Activated T-cell treated with anti-CD3 and anti-CD28 coated beads for 4 hours (primary cell): Measurements from ENCODE around the gene GSTM5.
"Not testable (repeated sequence)": the region's sequence is repeated elsewhere in the genome, so short reads cannot be mapped to it uniquely, and the experiment has no call there.

Source experiments
- DNase-seq: peaks from one replicate; pipeline ENCODE4 v3.0.0-alpha.2; 2020

Gene GSTM5

GRCh38 chr1:109697861-109698260 is 14.2 kb upstream of the GSTM5 start:
- not testable (repeated sequence) for DNase-seq

GRCh38 chr1:109702940-109703339 is 9.1 kb upstream of the GSTM5 start:
- not testable (repeated sequence) for DNase-seq

GRCh38 chr1:109704173-109704572 is 7.9 kb upstream of the GSTM5 start:
- no peak for DNase-seq

- DNase-seq: no peak
These were observed 6.6 kb upstream of the GSTM5 start for GRCh38 chr1:109705411-109705810.

GRCh38 chr1:109708949-109709348 is 3.1 kb upstream of the GSTM5 start:
- not testable (repeated sequence) for DNase-seq

DNA sequence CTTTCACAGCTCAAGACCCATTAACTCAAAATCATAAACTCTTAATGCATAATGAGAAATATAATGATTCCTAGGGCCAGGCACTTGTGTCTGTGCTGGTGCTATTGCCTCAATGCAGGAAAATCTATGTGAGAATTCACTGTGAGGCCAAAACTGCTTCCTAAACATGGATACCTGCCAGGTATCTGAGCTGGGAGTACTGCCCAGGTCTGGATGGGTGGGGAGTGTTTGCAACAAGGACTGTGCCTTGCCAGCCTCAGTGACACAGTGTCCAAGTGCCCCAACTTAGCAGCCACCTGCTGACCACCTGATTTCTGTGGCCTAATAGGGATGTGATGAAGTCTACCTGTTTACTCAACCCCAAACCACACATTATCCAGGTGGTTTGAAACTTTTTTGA is 2.2 kb upstream of the GSTM5 start:
- not testable (repeated sequence) for DNase-seq

DNA sequence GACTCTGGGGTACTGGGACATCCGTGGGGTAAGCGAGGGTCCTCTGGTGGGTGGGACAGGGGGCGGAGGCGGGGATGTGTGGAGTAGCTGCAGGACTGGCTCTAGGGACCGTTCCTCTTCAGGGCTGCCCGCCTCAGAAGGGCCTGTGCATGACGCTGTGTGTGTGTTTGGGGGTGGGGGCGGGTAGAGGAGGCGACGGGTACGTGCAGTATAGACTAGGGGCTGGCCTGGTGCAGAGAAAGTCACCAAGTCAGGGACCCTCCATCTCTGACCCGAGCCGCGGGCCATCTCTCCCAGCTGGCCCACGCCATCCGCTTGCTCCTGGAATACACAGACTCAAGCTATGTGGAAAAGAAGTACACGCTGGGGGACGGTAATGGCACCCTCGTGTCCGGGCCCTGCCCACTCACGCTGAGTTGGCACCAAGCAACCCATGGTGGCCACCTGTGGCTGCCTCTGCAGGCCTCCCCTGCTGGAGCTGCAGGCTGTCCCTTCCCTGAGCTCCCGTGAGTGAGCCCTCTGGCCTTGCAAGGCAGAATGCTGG is 342 bp downstream of the GSTM5 start:
- DNase-seq: no peak

GRCh38 chr1:109713636-109714035 is 1.6 kb downstream of the GSTM5 start:
- no peak for DNase-seq

DNA sequence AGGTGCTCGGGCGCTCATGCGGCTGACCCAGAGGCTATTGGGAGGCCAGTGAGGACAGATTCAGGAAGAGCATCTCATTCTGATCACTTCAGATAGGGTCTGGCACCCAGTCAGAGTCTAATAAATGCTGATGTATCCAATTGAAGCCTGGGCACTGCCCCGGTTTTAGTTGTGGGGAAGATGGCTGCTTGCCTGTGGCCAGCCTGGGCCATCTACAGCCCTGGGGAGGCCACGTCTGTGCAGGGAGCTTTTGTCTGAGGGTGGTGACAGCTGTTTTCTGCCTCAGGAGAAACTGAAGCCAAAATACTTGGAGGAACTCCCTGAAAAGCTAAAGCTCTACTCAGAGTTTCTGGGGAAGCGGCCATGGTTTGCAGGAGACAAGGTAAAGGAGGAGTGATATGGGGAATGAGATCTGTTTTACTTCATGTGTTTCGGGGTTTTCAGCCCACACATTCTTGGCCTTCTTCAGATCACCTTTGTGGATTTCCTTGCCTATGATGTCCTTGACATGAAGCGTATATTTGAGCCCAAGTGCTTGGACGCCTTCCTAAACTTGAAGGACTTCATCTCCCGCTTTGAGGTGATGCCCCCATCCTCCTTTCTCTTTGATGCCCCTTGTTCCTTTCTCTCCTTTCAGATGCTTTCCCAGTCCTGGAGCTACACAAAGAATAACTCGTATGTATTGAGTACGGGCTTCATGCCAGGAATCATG is 2.8 kb downstream of the GSTM5 start:
- DNase-seq: no peak

- DNase-seq: no peak
These were observed 4.1 kb downstream of the GSTM5 start for GRCh38 chr1:109716121-109716520.

DNA sequence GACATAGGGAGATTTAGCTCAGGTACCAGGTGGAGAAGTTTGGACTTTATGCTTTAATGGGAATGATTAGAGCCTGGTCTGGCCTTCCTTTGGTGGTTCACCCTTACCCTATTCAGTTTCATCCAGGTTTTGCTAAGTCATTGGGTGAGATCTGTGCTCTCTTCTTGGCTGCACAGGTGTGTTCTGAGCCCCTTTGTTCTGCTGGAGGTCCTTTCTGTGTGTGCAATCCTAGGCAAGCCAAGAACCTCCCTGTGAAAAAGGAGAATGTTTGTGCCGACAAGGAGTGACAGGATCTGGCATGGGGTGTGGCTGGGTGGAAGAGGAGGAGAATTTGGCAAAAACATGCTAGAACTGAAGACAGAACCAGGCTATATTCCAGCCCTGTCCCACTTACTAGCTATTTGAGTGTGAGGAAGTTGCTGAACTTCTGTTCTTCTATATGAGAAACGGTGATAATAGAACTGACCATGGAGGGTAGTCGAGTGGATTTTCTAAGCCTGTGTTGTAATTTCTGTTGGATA is 4.6 kb downstream of the GSTM5 start:
- no peak for DNase-seq

- no peak for DNase-seq
These were observed 5.7 kb downstream of the GSTM5 start for GRCh38 chr1:109717729-109718128.

- DNase-seq: no peak
These were observed 6.4 kb downstream of the GSTM5 start for GRCh38 chr1:109718495-109718894.

- DNase-seq: no peak
These were observed 7.3 kb downstream of the GSTM5 start for GRCh38 chr1:109719337-109719837.

- DNase-seq: no peak
These were observed 9.0 kb downstream of the GSTM5 start for GRCh38 chr1:109721042-109721441.

DNA sequence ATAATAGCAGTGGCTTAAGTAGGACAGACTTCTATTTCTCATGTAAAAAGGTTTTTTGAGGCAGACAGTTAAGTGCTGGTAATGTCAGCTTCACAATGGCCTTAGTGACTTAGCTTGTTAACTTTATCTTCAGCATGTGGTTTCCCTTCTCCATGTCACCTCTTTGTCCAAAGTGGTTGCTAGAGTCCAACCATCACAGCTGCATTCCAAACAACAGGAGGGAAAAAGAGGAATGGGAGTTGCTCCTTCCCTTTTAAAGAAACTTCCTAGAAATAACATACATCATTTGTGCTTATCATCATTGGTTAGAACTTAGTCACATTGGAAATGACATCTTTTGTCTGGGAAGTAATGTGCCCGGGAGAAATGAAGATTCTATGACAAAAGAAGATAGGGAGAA is 9.9 kb downstream of the GSTM5 start:
- no peak for DNase-seq

- DNase-seq: no peak
These were observed 11.0 kb downstream of the GSTM5 start for GRCh38 chr1:109722908-109723691.

DNA sequence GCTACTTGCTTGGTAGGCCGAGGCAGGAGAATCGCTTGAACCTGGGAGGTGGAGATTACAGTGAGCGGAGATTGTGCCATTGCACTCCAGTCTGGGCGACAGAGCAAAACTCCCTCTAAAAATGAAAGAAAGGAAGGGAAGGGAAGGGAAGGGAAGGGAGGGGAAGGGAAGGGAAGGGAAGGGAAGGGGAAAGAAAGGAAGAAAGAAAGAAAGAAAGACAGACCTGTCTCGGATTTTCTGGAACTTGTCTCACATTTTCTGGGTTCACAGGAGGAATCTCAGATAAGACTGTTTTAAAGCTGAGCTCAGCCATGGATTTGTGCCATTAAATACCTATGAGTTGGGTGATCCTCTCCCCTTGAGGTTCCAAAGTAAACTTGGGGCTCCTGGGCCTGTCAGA is 12.9 kb downstream of the GSTM5 start:
- no peak for DNase-seq

DNA sequence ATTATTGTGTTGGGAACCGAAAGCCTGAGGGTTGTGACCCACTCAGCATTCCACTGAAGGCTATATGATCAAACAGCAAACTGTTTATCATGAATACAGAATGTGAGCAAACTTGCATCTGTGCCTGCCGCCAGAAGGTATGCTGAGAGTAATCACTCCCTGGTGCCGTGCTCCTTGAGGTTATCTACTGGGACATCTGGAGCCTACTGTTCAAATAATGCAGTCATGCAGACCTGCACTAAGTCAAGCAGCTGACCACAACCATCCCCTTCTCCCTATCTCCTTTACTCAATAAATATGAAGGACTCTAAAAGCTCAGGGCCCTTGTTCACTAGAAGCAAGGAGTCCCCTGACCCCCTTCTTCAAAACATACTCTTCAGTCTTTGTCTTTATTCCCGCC is 13.5 kb downstream of the GSTM5 start:
- no peak for DNase-seq

- no peak for DNase-seq
These were observed 14.0 kb downstream of the GSTM5 start for GRCh38 chr1:109726007-109726406.

DNA sequence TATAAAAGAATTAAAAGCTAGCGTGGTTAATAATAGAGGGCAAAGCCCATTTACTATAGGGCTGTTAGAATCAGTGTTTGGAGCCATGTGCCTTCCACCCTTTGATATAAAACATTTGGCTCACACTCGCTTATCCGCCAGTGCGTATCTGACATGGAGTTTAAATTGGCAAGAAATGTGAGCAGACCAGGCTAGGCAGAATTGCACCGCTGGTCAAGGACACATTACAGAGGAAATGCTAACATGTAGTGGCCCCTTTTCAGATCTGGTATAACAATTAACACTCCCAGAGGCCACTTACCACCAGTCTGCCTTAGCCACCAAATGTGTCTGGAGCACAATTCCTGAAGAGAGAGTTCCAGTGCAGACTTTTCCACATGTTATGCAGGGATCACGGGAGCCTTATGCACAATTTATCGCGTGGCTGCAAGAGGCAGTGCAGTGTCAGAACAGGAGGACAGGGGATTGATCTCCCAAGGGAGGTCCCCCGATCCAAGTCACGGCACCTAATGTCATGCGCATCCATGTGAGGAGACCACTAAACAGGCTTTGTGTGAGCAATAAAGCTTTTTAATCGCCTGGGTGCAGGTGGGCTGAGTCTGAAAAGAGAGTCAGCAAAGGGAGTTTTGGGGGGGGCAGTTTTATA is 14.8 kb downstream of the GSTM5 start:
- DNase-seq: no peak

DNA sequence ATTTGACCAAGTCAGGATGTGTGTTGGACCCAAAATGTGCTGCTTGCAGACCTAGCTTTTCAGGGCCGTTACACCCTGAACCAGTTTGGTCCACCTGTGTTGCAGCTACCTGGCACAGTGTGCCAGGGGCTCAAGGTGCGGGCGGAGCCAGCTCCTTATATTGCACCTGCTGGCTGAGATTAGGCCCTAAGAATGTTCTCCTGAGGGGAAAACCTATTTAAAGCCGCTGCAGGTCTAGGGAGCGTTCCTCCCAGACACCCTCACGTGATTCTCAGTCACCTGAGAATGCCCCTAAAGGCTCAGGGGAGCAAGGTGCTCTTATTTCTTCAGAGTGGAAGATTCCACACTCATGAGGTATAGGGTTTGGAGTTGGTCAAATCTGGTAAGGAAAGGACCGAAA is 16.8 kb downstream of the GSTM5 start:
- no peak for DNase-seq

- DNase-seq: no peak
These were observed 18.6 kb downstream of the GSTM5 start for GRCh38 chr1:109730666-109731065.
